H1 (cell line): ENCODE data around the gene MGAT5. TPM values are rescaled to one million over a fixed set of nuclear protein-coding genes. Genes with fewer than 3 reads are reported as not detected.

ENCODE experiments used
- CTCF ChIA-PET: fragments of 300-600 bp; sonication (Branson Sonifier 250); formaldehyde crosslinking; loops from one replicate; lab custom pipeline; 2021; ENCODE audit not compliant: partially characterized antibody; lab: Charles Lee
- POLR2A ChIA-PET: fragments of 300-600 bp; sonication (Branson Sonifier 250); formaldehyde crosslinking; loops from one replicate; lab custom pipeline; 2021; ENCODE audit warnings: inconsistent platforms; ENCODE audit not compliant: partially characterized antibody; lab: Charles Lee
- DNase-seq, 2 experiments: peaks; one replicate each; pipeline versions ENCODE4 v3.0.0 to v3.0.0-alpha.2; 2010 to 2022; ENCODE audit warnings: low spot score in 2 of 2, low read depth in 1 of 2, mixed read lengths in 1 of 2
- FAIRE-seq: peaks from 2 replicates; lab custom pipeline; 2011; peaks lifted over from hg19 to GRCh38; lab: Jason Lieb, UNC
- H2AFZ ChIP-seq: 2 replicates; pipeline ENCODE4 v1.8.1; 2012; ENCODE audit warnings: low read length, inconsistent platforms
- H2AK5ac ChIP-seq: 2 replicates; pipeline ENCODE4 v1.6.1; 2013; ENCODE audit warnings: low read depth, low read length
- H2BK120ac ChIP-seq: replicated peaks from 2 replicates; pipeline ENCODE3; 2013; ENCODE audit warnings: low read depth, low read length, inconsistent platforms
- H2BK12ac ChIP-seq: 2 replicates; pipeline ENCODE4 v1.6.1; 2013; ENCODE audit warnings: low read depth, low read length
- H2BK15ac ChIP-seq: 2 replicates; pipeline ENCODE4 v1.6.1; 2013; ENCODE audit warnings: low read length
- H2BK20ac ChIP-seq: 2 replicates; pipeline ENCODE4 v1.6.1; 2013; ENCODE audit warnings: low read length
- H2BK5ac ChIP-seq: 2 replicates; pipeline ENCODE4 v1.6.1; 2013; ENCODE audit warnings: low read depth, low read length
- H3K14ac ChIP-seq: 2 replicates; pipeline ENCODE4 v1.6.1; 2013; ENCODE audit warnings: inconsistent platforms; ENCODE audit not compliant: insufficient read length
- H3K18ac ChIP-seq: 2 replicates; pipeline ENCODE4 v1.6.1; 2013; ENCODE audit warnings: low read length; ENCODE audit errors: extremely low read depth
- H3K23ac ChIP-seq: 2 replicates; pipeline ENCODE4 v1.6.1; 2013; ENCODE audit warnings: inconsistent platforms; ENCODE audit not compliant: insufficient read length
- H3K23me2 ChIP-seq: 2 replicates; pipeline ENCODE4 v1.6.1; 2013; ENCODE audit warnings: low read depth, low read length
- H3K27ac ChIP-seq: 2 replicates; pipeline ENCODE4 v1.6.1; 2011; ENCODE audit warnings: low read depth, low read length, inconsistent platforms
- H3K27me3 ChIP-seq, 4 experiments: replicated peaks in 1 of 4; 1 replicate in 1 of 4; 2 replicates in 3 of 4; pipeline versions ENCODE4 v1.6.1 to v1.8.1; 2011 to 2013; ENCODE audit warnings: low read length in 3 of 4, mild to moderate bottlenecking in 3 of 4, inconsistent platforms in 2 of 4, mixed read lengths in 2 of 4, moderate library complexity in 1 of 4; ENCODE audit not compliant: control insufficient read depth in 3 of 4, insufficient read depth in 3 of 4; ENCODE audit errors: extremely low read depth in 1 of 4
- H3K36me3 ChIP-seq, 4 experiments: 2 replicates each; pipeline versions ENCODE4 v1.6.1 to v1.8.1; 2011 to 2013; ENCODE audit warnings: mild to moderate bottlenecking in 4 of 4, low read length in 3 of 4, moderate library complexity in 2 of 4, control low read depth in 1 of 4, inconsistent platforms in 1 of 4; ENCODE audit not compliant: insufficient read depth in 4 of 4, control insufficient read depth in 2 of 4
- H3K4ac ChIP-seq: replicated peaks from 2 replicates; pipeline ENCODE3; 2013; ENCODE audit warnings: low read length, low read depth, mixed read lengths, inconsistent platforms; ENCODE audit not compliant: insufficient read length
- H3K4me1 ChIP-seq, 4 experiments: replicated peaks in 1 of 4; 1 replicate in 1 of 4; 2 replicates in 3 of 4; pipeline versions ENCODE4 v1.6.1 to v1.8.1; 2011 to 2013; ENCODE audit warnings: low read length in 3 of 4, inconsistent platforms in 2 of 4, mixed read lengths in 1 of 4; ENCODE audit not compliant: insufficient read depth in 4 of 4, control insufficient read depth in 3 of 4
- H3K4me2 ChIP-seq, 2 experiments: 2 replicates each; pipeline versions ENCODE4 v1.6.1 to v1.8.1; 2011 to 2013; ENCODE audit warnings: low read depth in 2 of 2, low read length in 2 of 2, control low read depth in 1 of 2, inconsistent platforms in 1 of 2, mild to moderate bottlenecking in 1 of 2; ENCODE audit not compliant: insufficient read depth in 1 of 2
- H3K4me3 ChIP-seq, 4 experiments: fragments of 200-600, 300-600 bp in 1 of 4; sonication (generic), shearing (Covaris generic), sonication (Bioruptor Twin) in 1 of 4; 2 replicates each; pipeline versions ENCODE4 v1.5.1 to v1.8.1; 2011 to 2016; ENCODE audit warnings: low read length in 4 of 4, low read depth in 3 of 4, control low read depth in 2 of 4, inconsistent platforms in 2 of 4, mild to moderate bottlenecking in 2 of 4, mixed read lengths in 1 of 4, moderate library complexity in 1 of 4; ENCODE audit not compliant: insufficient read depth in 2 of 4; ENCODE audit errors: extremely low read depth in 1 of 4
- H3K56ac ChIP-seq: replicated peaks from 2 replicates; pipeline ENCODE3; 2013; ENCODE audit warnings: low read depth, mild to moderate bottlenecking, mixed read lengths, low read length, inconsistent platforms; ENCODE audit not compliant: insufficient read length
- H3K79me1 ChIP-seq: 2 replicates; pipeline ENCODE4 v1.6.1; 2013; ENCODE audit warnings: low read depth, low read length, control low read depth
- H3K79me2 ChIP-seq, 2 experiments: 2 replicates each; pipeline versions ENCODE4 v1.6.1 to v1.8.1; 2012 to 2013; ENCODE audit warnings: low read length in 2 of 2, mild to moderate bottlenecking in 2 of 2, inconsistent platforms in 1 of 2; ENCODE audit not compliant: insufficient read depth in 2 of 2, control insufficient read depth in 1 of 2
- H3K9ac ChIP-seq, 4 experiments: replicated peaks in 1 of 4; 1 replicate in 1 of 4; 2 replicates in 3 of 4; pipeline versions ENCODE4 v1.6.1 to v1.8.1; 2011 to 2013; ENCODE audit warnings: low read depth in 3 of 4, low read length in 3 of 4, control low read depth in 2 of 4, mild to moderate bottlenecking in 2 of 4, moderate library complexity in 2 of 4, inconsistent platforms in 1 of 4; ENCODE audit errors: extremely low read depth in 1 of 4
- H3K9me3 ChIP-seq, 2 experiments: 2 replicates each; pipeline versions ENCODE4 v1.6.1 to v1.8.1; 2012 to 2013; ENCODE audit warnings: mild to moderate bottlenecking in 2 of 2, moderate library complexity in 2 of 2, control low read depth in 1 of 2, inconsistent platforms in 1 of 2, low read depth in 1 of 2, low read length in 1 of 2, mixed read lengths in 1 of 2; ENCODE audit not compliant: insufficient read depth in 2 of 2
- H4K20me1 ChIP-seq, 2 experiments: replicated peaks in 1 of 2; 2 replicates each; pipeline versions ENCODE3 to v1.8.1; 2011 to 2013; ENCODE audit warnings: inconsistent platforms in 2 of 2, low read length in 2 of 2, mild to moderate bottlenecking in 1 of 2; ENCODE audit not compliant: insufficient read depth in 2 of 2, control insufficient read depth in 1 of 2
- H4K5ac ChIP-seq: 2 replicates; pipeline ENCODE4 v1.6.1; 2013; ENCODE audit warnings: low read length, low read depth, mixed read lengths, inconsistent platforms; ENCODE audit not compliant: insufficient read length
- H4K8ac ChIP-seq: 2 replicates; pipeline ENCODE4 v1.8.0; 2013; ENCODE audit warnings: mild to moderate bottlenecking, moderate library complexity, low read length, inconsistent platforms; ENCODE audit not compliant: insufficient read depth; ENCODE audit errors: extremely low read depth
- H4K91ac ChIP-seq: replicated peaks from 2 replicates; pipeline ENCODE3; 2013; ENCODE audit warnings: low read length, mixed read lengths, inconsistent platforms; ENCODE audit not compliant: insufficient read length
- BCL11A ChIP-seq, 2 experiments: IDR thresholded peaks; one replicate each; pipeline ENCODE4 v1.6.1; 2011; ENCODE audit warnings: low read depth in 2 of 2, low read length in 2 of 2, mild to moderate bottlenecking in 2 of 2
- CEBPB ChIP-seq: IDR thresholded peaks from 2 replicates; pipeline ENCODE4 v1.6.1; 2012; ENCODE audit warnings: low read depth, low read length
- CHD1 ChIP-seq: IDR thresholded peaks from 2 replicates; pipeline ENCODE4 v1.6.1; 2012; ENCODE audit warnings: low read depth, low read length, improper control_type of control experiment
- CREB1 ChIP-seq: IDR thresholded peaks from 2 replicates; pipeline ENCODE4 v1.6.1; 2012; ENCODE audit warnings: inconsistent platforms
- KDM1A ChIP-seq: fragments of 200-600, 300-600 bp; sonication (generic); IDR thresholded peaks from 2 replicates; pipeline ENCODE4 v1.7.1; 2016; ENCODE audit warnings: mild to moderate bottlenecking, low read length, borderline replicate concordance
- PHF8 ChIP-seq: fragments of 200-600 bp; sonication (generic); conservative IDR thresholded peaks from 2 replicates; pipeline ENCODE4 v1.7.1; 2012; ENCODE audit warnings: low read depth, mild to moderate bottlenecking, inconsistent platforms, low read length, moderate library complexity
- SP1 ChIP-seq: IDR thresholded peaks from 2 replicates; pipeline ENCODE4 v1.6.1; 2011; ENCODE audit warnings: low read depth, low read length
- SUZ12 ChIP-seq: fragments of 200-600 bp; sonication (generic); IDR thresholded peaks from 2 replicates; pipeline ENCODE4 v1.6.1; 2012; ENCODE audit warnings: mild to moderate bottlenecking, inconsistent platforms, low read length, moderate library complexity, mixed read lengths
- TBP ChIP-seq: IDR thresholded peaks from 2 replicates; pipeline ENCODE4 v1.6.1; 2011; ENCODE audit warnings: low read depth, low read length, improper control_type of control experiment
- TEAD4 ChIP-seq: IDR thresholded peaks from 2 replicates; pipeline ENCODE4 v1.6.1; 2012; ENCODE audit warnings: low read depth, low read length, inconsistent platforms, mixed read lengths
- WGBS, 2 experiments: shearing (Covaris generic) in 1 of 2; methylation state at CpG; one replicate each; pipeline versions ENCODE4 v1.1.6 to v1.1.7; 2013 to 2015; ENCODE audit warnings: low lambda C conversion rate in 2 of 2, mixed read lengths in 2 of 2, inconsistent platforms in 1 of 2, low coverage in 1 of 2, missing lambda C conversion rate in 1 of 2; ENCODE audit not compliant: insufficient replicate concordance in 2 of 2, insufficient coverage in 1 of 2, insufficient read length in 1 of 2; ENCODE audit errors: extremely low coverage in 1 of 2, missing lambda C conversion rate in 1 of 2; 5-methylcytosine and 5-hydroxymethylcytosine counted together
- polyA plus RNA-seq, 7 experiments: library from polyadenylated mRNA; depleted of rRNA in 3 of 7; stranded (reverse) in 5 of 7; unstranded in 2 of 7; fragments of >200 nt in 5 of 7; fragments of 200-250 nt in 2 of 7; gene quantifications; 1 replicate in 5 of 7; 2 replicates in 1 of 7; 4 replicates in 1 of 7; pipeline versions ENCODE4 v1.2.1 to v1.2.3, GENCODE V29; 2011 to 2013; ENCODE audit warnings: missing spikeins in 2 of 7, mixed read lengths in 2 of 7
- total RNA-seq: library from RNA; stranded (reverse); fragmentation: NEBNext Ultra II Directional; extraction: Animal tissue kit (Norgen Biotek cat#: 25700); gene quantifications from 2 replicates; pipeline ENCODE4 v1.2.1, GENCODE V29; 2021
- TF ChIP-seq, protein P1 (sequence below): IDR thresholded peaks from 2 replicates; pipeline ENCODE4 v1.6.1; 2012; ENCODE audit warnings: low read length, inconsistent platforms
- TF ChIP-seq, protein P2 (sequence below): IDR thresholded peaks from 2 replicates; pipeline ENCODE4 v1.6.1; 2012; ENCODE audit warnings: inconsistent platforms
- TF ChIP-seq, protein P3 (sequence below): IDR thresholded peaks from 2 replicates; pipeline ENCODE4 v1.6.1; 2012; ENCODE audit warnings: inconsistent platforms

Gene MGAT5
- total and polyA plus RNA-seq, 2 of the 8 experiments (the other 6 are each of a cell fraction or from before 2014, with no cell fraction given): 11.2 to 49.2 TPM

GRCh38 chr2:134362740-134363139 is 108.9 kb downstream of the MGAT5 start:
- H4K5ac ChIP-seq: no peak overlapping the region
- H3K56ac ChIP-seq: no peak overlapping the region
- H2BK5ac ChIP-seq: no peak overlapping the region
- no peak overlapping the region for H3K27ac ChIP-seq
- H3K9me3 ChIP-seq: no peaks in the 10 kb centered on the region
- no peaks in the 10 kb centered on the region; a peak in 1 of 7 replicates for H3K4me1 ChIP-seq
- no peak overlapping the region for H3K4me3 ChIP-seq
- no peak overlapping the region for H3K9ac ChIP-seq
- no peaks in the 10 kb centered on the region for H3K23me2 ChIP-seq
- no peak overlapping the region for H2BK20ac ChIP-seq
- ChIA-PET POLR2A (no interaction called here), CTCF (interaction anchor here (1.0 to 4.2 kb wide), 5 partner anchors 11 to 244 kb away, joined by 3 to 34 read pairs (median 7); no protein-coding TSS in a partner anchor)
- WGBS, 2 experiments: 73% methylated on average over 1 of the region's 1 CpG; no CpG with 5 or more reads in 1 of the 2 experiments
- H3K4ac ChIP-seq: no peak overlapping the region
- no peak overlapping the region for H3K23ac ChIP-seq
- no peak overlapping the region for H4K91ac ChIP-seq
- peaks cover 0 to 13% (median 0%) of the 10 kb centered on the region in 4 experiments; a peak in 4 of 8 replicates for H3K36me3 ChIP-seq
- H4K8ac ChIP-seq: no peak overlapping the region
- H3K14ac ChIP-seq: no peak overlapping the region
- DNase-seq (no peak), FAIRE-seq (no peak)
- no peak overlapping the region for H3K18ac ChIP-seq
- H3K79me1 ChIP-seq: no peaks in the 10 kb centered on the region; the same call in 1 of the 2 replicates
- H2BK15ac ChIP-seq: no peak overlapping the region
- no peaks in the 10 kb centered on the region for H4K20me1 ChIP-seq
- no peaks in the 10 kb centered on the region for H3K79me2 ChIP-seq
- H2BK12ac ChIP-seq: no peak overlapping the region
- no peak overlapping the region for H2AFZ ChIP-seq
- H2AK5ac ChIP-seq: no peak overlapping the region
- H2BK120ac ChIP-seq: no peak overlapping the region
- no peak overlapping the region for H3K4me2 ChIP-seq
- H3K27me3 ChIP-seq: no peaks in the 10 kb centered on the region
- TF ChIP-seq TEAD4: no peak
- TF ChIP-seq, protein P1, sequence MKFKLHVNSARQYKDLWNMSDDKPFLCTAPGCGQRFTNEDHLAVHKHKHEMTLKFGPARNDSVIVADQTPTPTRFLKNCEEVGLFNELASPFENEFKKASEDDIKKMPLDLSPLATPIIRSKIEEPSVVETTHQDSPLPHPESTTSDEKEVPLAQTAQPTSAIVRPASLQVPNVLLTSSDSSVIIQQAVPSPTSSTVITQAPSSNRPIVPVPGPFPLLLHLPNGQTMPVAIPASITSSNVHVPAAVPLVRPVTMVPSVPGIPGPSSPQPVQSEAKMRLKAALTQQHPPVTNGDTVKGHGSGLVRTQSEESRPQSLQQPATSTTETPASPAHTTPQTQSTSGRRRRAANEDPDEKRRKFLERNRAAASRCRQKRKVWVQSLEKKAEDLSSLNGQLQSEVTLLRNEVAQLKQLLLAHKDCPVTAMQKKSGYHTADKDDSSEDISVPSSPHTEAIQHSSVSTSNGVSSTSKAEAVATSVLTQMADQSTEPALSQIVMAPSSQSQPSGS: no peak
- TF ChIP-seq, protein P2, sequence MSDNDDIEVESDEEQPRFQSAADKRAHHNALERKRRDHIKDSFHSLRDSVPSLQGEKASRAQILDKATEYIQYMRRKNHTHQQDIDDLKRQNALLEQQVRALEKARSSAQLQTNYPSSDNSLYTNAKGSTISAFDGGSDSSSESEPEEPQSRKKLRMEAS: no peak
- TF ChIP-seq CREB1: no peak
- TF ChIP-seq CHD1: no peak
- no peak for TF ChIP-seq BCL11A (IDR thresholded peaks at IDR 0.05; ENCODE audit: low read depth in 2 of 2, low read length in 2 of 2)
- no peak for TF ChIP-seq KDM1A
- no peak for TF ChIP-seq CEBPB
- TF ChIP-seq, protein P3, sequence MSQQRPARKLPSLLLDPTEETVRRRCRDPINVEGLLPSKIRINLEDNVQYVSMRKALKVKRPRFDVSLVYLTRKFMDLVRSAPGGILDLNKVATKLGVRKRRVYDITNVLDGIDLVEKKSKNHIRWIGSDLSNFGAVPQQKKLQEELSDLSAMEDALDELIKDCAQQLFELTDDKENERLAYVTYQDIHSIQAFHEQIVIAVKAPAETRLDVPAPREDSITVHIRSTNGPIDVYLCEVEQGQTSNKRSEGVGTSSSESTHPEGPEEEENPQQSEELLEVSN: no peak
- TF ChIP-seq PHF8: no peak
- TF ChIP-seq SUZ12: no peak
- no peak for TF ChIP-seq TBP
- no peak for TF ChIP-seq SP1
